PFSK-1 (cell line): Measurements from ENCODE around the gene RPL41.

ENCODE experiments used
- POLR2AphosphoS5 ChIP-seq: IDR thresholded peaks from 2 replicates; pipeline ENCODE4 v1.6.1; 2012; ENCODE audit warnings: low read depth, mild to moderate bottlenecking, control low read depth, low read length, moderate library complexity
- TAF1 ChIP-seq: IDR thresholded peaks from 2 replicates; pipeline ENCODE4 v1.6.1; 2012; ENCODE audit warnings: low read length, control low read depth, borderline replicate concordance; ENCODE audit not compliant: insufficient read depth
- TF ChIP-seq, protein P1 (sequence below), 2 experiments: IDR thresholded peaks; 2 replicates each; pipeline versions ENCODE4 v1.6.1 to v1.8.0; 2011 to 2012; ENCODE audit warnings: low read depth in 2 of 2, low read length in 2 of 2, control low read depth in 1 of 2, inconsistent platforms in 1 of 2, mild to moderate bottlenecking in 1 of 2, moderate library complexity in 1 of 2; ENCODE audit not compliant: insufficient read depth in 1 of 2

DNA sequence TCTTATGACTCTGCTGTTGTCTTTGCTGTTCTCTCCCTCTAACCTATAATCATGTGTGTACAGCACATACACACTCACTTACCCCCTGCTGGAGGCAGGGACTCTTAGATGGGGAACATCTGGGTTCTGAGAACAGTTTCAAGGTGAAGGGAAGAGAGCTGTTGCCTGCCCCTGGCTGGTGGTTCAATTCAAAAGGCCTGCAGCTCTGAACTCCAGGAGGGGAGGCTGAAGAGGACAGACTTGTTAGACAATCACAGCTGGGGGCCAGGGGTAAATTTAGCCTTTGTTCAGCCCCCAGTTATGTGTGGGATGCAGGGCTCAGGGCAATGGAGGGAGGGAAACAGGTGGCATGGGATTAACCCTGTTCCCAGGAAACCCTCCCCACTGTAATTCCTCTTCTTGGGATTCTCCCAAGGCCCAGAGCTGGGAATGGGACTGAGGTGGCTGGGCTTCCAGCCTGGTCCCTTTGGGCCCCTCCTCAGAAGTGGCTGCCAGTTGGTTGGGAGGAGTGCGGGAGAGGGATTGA, 37.9 kb downstream of the RPL41 start:
- no peak for TF ChIP-seq POLR2AphosphoS5
- no peak for TF ChIP-seq TAF1
- TF ChIP-seq, protein P1, sequence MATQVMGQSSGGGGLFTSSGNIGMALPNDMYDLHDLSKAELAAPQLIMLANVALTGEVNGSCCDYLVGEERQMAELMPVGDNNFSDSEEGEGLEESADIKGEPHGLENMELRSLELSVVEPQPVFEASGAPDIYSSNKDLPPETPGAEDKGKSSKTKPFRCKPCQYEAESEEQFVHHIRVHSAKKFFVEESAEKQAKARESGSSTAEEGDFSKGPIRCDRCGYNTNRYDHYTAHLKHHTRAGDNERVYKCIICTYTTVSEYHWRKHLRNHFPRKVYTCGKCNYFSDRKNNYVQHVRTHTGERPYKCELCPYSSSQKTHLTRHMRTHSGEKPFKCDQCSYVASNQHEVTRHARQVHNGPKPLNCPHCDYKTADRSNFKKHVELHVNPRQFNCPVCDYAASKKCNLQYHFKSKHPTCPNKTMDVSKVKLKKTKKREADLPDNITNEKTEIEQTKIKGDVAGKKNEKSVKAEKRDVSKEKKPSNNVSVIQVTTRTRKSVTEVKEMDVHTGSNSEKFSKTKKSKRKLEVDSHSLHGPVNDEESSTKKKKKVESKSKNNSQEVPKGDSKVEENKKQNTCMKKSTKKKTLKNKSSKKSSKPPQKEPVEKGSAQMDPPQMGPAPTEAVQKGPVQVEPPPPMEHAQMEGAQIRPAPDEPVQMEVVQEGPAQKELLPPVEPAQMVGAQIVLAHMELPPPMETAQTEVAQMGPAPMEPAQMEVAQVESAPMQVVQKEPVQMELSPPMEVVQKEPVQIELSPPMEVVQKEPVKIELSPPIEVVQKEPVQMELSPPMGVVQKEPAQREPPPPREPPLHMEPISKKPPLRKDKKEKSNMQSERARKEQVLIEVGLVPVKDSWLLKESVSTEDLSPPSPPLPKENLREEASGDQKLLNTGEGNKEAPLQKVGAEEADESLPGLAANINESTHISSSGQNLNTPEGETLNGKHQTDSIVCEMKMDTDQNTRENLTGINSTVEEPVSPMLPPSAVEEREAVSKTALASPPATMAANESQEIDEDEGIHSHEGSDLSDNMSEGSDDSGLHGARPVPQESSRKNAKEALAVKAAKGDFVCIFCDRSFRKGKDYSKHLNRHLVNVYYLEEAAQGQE (IDR thresholded peaks at IDR 0.05; ENCODE audit: insufficient read depth in 1 of 2, low read depth in 2 of 2, low read length in 2 of 2), result no peak
